ENCODE results near the gene SEMA6D.

DNA sequence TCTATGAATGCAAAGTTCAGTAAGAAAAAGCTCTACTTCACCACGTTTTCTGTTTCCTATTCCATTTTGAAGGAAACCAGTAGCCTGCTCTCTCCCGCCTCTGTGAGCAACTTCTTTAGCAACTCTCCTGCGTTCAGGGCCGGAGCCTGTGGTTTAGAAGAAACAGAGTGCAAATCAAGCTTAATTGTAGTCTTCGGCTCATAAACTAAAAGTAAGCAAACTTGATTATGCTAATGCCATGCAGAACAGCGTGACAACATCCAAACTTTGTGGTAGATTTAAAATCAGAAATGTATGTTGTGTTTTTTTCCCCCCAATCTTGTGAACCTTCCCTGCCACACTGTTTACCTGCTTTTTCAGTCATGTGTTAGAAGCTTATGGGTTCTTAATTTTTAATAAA is 87.4 kb downstream of the SEMA6D start:
- TF ChIP-seq CTCF (conservative IDR thresholded peaks at IDR 0.05; ENCODE audit: low read depth, low read length) (no peak), EZH2 (IDR thresholded peaks at IDR 0.05; ENCODE audit: low read length, unreplicated experiment) (no peak)
